KMS-11 (cell line): ENCODE data around the gene SDK2.

ENCODE experiments used
- H2AFZ ChIP-seq: fragments of 200-600 bp; sonication (generic); 2 replicates; pipeline ENCODE4 v1.6.1; 2016; ENCODE audit warnings: antibody characterized with exemption, mixed run types, low read depth
- H3K27ac ChIP-seq: fragments of 200-600 bp; sonication (generic); 2 replicates; pipeline ENCODE4 v1.6.1; 2016; ENCODE audit warnings: mild to moderate bottlenecking, mixed run types
- H3K27me3 ChIP-seq: fragments of 200-600 bp; sonication (generic); 2 replicates; pipeline ENCODE4 v1.6.1; 2017; ENCODE audit warnings: mild to moderate bottlenecking, low read depth, mixed run types, moderate library complexity; ENCODE audit not compliant: insufficient read depth
- H3K36me3 ChIP-seq: fragments of 200-600 bp; sonication (generic); 2 replicates; pipeline ENCODE4 v1.6.1; 2017; ENCODE audit warnings: mild to moderate bottlenecking, mixed run types; ENCODE audit not compliant: insufficient read depth
- H3K4me1 ChIP-seq: fragments of 200-600 bp; sonication (generic); 2 replicates; pipeline ENCODE4 v1.6.1; 2016; ENCODE audit warnings: mild to moderate bottlenecking, low read depth, mixed run types; ENCODE audit not compliant: poor library complexity, severe bottlenecking
- H3K4me2 ChIP-seq: fragments of 200-600 bp; sonication (generic); 2 replicates; pipeline ENCODE4 v1.7.0; 2016; ENCODE audit warnings: mild to moderate bottlenecking, mixed run types
- H3K4me3 ChIP-seq: fragments of 200-600 bp; sonication (generic); IDR thresholded peaks from 2 replicates; pipeline ENCODE4 v1.6.1; 2017; ENCODE audit warnings: low read depth, low read length, mixed read lengths; ENCODE audit not compliant: insufficient read depth
- H3K79me2 ChIP-seq: fragments of 200-600 bp; sonication (generic); 2 replicates; pipeline ENCODE4 v1.6.1; 2016; ENCODE audit warnings: low read depth, mixed run types; ENCODE audit not compliant: insufficient read depth
- H3K9ac ChIP-seq: fragments of 200-600 bp; sonication (generic); 2 replicates; pipeline ENCODE4 v1.6.1; 2016; ENCODE audit warnings: mild to moderate bottlenecking, mixed run types
- H4K20me1 ChIP-seq: fragments of 200-600 bp; sonication (generic); 2 replicates; pipeline ENCODE4 v1.6.1; 2016; ENCODE audit warnings: mild to moderate bottlenecking, mixed run types; ENCODE audit not compliant: insufficient read depth
- CTCF ChIP-seq: fragments of 200-600 bp; sonication (generic); conservative IDR thresholded peaks from 2 replicates; pipeline ENCODE4 v1.6.1; 2017; ENCODE audit warnings: low read depth, mild to moderate bottlenecking, antibody characterized with exemption, low read length, moderate library complexity, mixed read lengths

Gene SDK2

GRCh38 chr17:73646409-73647300 lies 2.4 kb upstream of the SDK2 start:
- H4K20me1 ChIP-seq, result no peaks in the 10 kb centered on the region
- H3K27ac ChIP-seq, result no peak overlapping the region
- H3K9ac ChIP-seq, result no peak overlapping the region
- H3K36me3 ChIP-seq, result no peaks in the 10 kb centered on the region
- no peaks in the 10 kb centered on the region for H3K79me2 ChIP-seq
- H3K4me2 ChIP-seq, result no peak overlapping the region
- H3K4me3 ChIP-seq, result no peak overlapping the region
- no peak for TF ChIP-seq CTCF
- H2AFZ ChIP-seq, result no peak overlapping the region
- H3K4me1 ChIP-seq, result no peaks in the 10 kb centered on the region
- peaks cover 31% of the 10 kb centered on the region; the same call in 1 of the 2 replicates for H3K27me3 ChIP-seq

GRCh38 chr17:73645050-73645871 lies 1.0 kb upstream of the SDK2 start:
- Histone ChIP-seq H3K27me3 (peaks cover 26% of the 10 kb centered on the region; the same call in 1 of the 2 replicates), H3K4me3 (no peak overlapping the region), H2AFZ (no peak overlapping the region), H3K36me3 (no peaks in the 10 kb centered on the region), H3K4me1 (no peaks in the 10 kb centered on the region), H3K27ac (no peak overlapping the region), H3K4me2 (no peak overlapping the region), H3K79me2 (no peaks in the 10 kb centered on the region), H3K9ac (no peak overlapping the region), H4K20me1 (no peaks in the 10 kb centered on the region)
- TF ChIP-seq CTCF, result no peak

GRCh38 chr17:73643852-73644144 lies 447 bp downstream of the SDK2 start:
- no peak overlapping the region for H3K4me3 ChIP-seq
- TF ChIP-seq CTCF, result no peak

GRCh38 chr17:73643001-73643851 lies 1.0 kb downstream of the SDK2 start:
- no peak overlapping the region for H2AFZ ChIP-seq
- H3K4me3 ChIP-seq, result no peak overlapping the region
- H3K27me3 ChIP-seq, result peaks cover 33% of the 10 kb centered on the region; the same call in 1 of the 2 replicates
- no peak overlapping the region for H3K27ac ChIP-seq
- no peaks in the 10 kb centered on the region for H3K36me3 ChIP-seq
- no peaks in the 10 kb centered on the region for H3K79me2 ChIP-seq
- H3K9ac ChIP-seq, result no peak overlapping the region
- H3K4me1 ChIP-seq, result no peaks in the 10 kb centered on the region
- no peaks in the 10 kb centered on the region for H4K20me1 ChIP-seq
- TF ChIP-seq CTCF, result no peak
- H3K4me2 ChIP-seq, result no peak overlapping the region

More at GRCh38 chr17:73643852-73644144, 447 bp downstream of the SDK2 start:
- H2AFZ ChIP-seq, result no peak overlapping the region
- no peaks in the 10 kb centered on the region for H3K4me1 ChIP-seq
- no peak overlapping the region for H3K4me2 ChIP-seq
- H4K20me1 ChIP-seq, result no peaks in the 10 kb centered on the region
- H3K9ac ChIP-seq, result no peak overlapping the region
- H3K27me3 ChIP-seq, result peaks cover 36% of the 10 kb centered on the region; the same call in 1 of the 2 replicates
- H3K36me3 ChIP-seq, result no peaks in the 10 kb centered on the region
- H3K79me2 ChIP-seq, result no peaks in the 10 kb centered on the region
- no peak overlapping the region for H3K27ac ChIP-seq
